NCI-H1105 treated with DMSO at 0.1 percent for 48 hours (cell line): ENCODE measurements around the gene CC2D2A.

ENCODE experiments used
- DNase-seq: peaks from one replicate; lab custom pipeline; 2025; lab: John Stamatoyannopoulos, UW

CC2D2A gene

DNA sequence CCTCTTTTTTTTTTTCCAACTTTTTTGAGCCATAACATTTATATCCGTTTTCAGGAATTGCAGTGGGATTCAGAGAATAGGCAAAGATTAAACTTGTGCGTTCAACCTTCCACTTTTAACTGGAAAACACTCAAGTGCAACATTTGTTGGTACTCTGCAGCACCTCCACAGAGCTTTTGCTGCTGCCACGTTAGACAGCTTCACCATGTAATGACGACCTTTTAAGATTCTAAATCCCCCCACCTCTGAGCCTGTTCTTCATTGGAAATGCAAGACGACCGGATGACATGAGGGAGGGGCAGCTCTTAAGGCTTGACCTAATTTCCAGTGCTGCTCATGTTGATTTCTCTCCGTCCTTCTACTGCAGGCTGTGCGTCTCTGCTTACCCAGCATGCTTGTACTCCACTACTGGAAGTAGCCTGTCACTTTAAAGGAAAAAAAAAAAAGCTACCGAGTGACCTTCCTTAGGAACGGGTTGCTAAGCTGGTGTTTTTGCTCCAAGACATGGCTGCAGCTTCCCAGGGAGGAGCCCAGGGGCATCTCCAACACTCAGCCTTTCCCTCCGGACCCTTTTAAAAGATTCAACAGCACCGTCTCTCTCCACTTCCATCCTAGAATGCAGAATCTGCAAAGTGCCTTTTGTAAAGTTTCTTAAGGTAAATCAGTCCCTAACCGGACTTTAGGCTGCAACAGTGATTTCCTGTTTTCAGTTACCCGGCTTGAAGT, at the start of gene CC2D2A:
Gene CC2D2A (plus strand): TSS at position 481 of the 726 bp plus-strand sequence. CDS start 6,051 bp downstream, outside the sequence.
- DNase-seq: no peak

DNA sequence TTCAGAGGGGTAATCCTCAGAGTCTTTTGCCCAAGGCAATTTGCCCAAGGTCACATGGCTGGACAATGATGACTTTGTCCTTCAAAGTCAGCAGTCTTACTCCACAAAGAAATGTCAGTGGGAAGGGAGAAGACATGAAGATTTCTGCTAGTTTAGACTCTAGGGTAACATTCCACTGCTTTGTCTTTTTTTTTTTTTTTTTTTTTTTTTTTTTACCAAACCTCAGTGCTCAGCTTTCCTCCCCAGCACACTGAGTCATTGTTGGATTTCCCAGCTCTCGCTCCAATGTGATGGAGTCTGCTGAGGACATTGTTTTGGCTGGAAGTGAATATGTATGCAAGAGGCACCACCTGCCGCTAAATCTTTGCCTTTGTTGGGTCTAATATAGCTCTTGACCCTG, 49.0 kb upstream of the CC2D2A start:
- no peak for DNase-seq

DNA sequence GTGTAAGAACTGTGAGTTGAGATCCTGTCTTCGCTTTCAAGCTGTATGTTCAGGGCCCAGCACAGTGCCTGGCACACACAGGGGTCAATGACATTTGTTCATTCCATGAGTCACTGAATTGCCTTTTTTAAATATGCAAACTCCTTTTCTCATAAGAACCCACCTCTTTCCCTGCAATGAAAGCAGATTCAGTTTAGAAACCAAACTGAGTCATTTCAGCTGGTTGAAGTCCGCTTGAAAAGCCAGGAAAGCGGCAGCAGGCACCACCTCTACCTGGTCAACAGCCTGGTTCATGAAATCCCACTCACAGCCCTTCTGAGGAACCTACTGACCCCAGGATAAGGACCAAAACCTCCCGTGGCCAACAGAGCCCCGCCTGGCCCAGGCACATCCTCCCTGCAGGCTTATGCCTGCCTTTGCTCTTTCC, 46.4 kb upstream of the CC2D2A start:
- no peak for DNase-seq

DNA sequence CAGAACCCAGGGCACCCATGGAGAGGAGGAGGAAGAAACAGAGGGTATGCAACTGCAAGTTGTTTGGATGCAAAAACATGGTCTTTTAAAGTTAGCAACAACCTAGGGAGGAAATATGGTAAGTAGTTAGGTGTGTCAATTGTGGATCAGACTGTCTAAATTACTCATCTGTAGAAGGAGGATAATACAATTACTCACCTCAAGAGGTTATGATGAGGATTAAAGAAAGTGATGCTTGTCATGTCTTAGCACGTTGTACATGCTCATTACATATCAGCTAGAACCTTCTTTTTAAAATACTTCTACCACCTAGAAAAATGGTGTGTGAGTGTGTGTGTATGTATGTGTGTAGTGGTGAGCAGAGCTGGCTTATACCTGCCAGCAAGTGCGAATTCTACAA, 44.2 kb upstream of the CC2D2A start:
- DNase-seq: no peak

DNA sequence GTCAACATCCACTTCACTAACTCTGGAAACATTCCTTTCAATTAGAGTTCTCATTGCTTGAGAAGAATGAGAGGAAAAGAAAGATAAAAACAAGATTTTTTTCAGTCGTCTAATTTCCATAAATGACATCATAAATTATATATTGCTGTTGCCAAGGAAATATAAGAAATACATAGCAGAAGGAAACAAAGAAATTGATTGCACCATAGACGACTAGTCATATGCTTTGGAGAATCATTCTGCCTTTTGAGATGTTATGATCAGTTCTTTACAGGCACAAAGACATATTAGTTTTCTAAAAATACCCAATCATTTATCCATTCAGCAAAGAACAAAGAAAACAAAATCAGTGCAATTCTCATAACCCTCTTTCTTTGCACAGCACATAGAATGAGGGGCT, 42.5 kb upstream of the CC2D2A start:
- no peak for DNase-seq

DNA sequence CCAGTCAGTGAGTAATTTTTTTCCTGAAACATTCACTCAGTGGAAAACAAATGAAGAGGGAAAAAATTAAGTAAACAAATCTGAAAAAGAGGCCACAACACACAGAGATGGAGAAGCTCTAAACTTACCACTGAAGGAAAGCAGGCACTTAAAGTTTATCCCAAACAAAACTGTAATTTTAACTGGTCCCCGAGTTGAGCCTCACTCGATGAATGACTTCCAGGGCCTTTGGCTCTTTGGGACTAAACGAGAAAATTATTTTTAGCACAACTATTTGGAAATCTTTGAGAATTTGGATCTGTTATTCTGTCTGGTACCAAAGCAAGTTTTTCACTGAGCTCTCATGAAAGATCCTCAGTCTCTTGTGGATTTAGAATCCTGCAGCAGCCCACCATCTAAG, 42.0 kb upstream of the CC2D2A start, which contains the start of gene C1QTNF7:
Gene C1QTNF7 (plus strand): TSS at position 333 of the 400 bp plus-strand sequence. CDS start 7,711 bp downstream, outside the sequence.
- no peak for DNase-seq

DNA sequence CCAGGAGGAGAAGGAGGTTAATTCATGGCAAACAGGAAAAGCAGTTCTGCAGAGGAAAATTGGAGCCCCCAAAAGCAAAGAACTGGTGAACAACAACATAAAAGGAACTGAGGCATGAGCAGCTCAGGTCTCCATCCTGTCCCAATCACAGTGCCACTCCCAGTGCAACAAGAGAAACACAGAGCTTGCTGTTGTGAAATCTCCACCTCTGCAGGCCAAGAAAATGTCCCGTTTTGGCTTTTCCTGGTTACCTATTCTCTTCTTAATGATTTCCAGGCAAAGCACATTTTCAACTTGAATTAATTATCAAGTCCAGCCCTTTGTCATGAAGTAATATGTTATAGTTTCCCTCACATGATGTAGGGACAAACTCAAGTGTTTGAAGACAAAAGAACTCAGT, 41.1 kb upstream of the CC2D2A start:
- no peak for DNase-seq

DNA sequence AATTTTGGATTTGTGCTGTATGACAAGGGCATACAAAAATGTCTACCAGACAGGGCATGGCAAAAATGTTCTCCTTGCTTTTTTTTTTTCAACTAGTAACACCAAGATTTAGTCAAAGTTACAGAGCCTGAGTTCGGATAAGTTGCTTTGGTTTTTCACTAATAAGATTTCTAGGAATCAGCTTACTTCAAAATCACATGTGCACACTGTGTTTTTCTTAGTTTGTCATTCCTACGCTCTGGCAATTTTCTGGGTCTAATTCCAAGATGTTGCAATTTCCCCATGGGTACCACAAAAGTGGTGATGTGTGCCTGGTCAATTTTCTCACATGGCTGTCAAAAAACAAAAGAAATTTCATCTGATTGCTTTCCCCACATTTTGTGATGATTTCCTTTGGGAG, 35.6 kb upstream of the CC2D2A start:
- DNase-seq: no peak

DNA sequence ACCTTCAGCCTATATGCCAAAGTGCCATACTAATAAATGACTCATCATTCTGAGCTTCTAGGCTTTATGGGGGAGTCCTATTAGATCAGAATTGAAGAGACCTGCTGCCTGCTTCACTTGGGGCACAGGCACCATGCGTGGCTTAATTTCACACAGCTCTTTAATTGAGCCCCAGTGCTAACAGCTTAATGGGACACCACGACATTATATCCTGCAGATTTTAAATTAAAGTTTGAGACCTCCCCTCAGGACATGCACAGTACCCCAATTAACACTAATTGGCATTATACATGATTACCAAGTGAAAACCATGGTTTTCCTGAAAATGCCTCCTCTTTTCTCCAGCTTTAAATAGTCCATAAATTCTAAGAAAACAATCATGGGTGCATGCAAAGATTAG, 35.0 kb upstream of the CC2D2A start:
- no peak for DNase-seq

DNA sequence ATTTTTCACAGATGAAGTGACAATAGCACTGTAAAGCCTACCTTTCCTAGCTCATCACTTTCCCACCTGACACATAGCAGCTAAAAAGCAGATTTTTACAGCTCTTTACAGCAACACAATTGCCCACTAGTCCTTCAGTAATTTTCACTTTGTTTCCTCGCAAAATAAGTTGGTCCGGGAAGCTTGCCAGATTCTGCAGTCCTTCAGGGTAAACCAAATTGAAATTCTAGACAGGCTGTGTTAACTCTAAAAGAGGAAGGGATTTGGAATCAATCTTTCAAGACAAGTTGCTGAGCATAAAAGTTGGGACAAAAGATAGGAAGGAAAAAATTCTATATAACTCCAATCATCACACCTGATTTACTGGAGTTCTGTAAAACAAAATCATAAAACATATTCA, 33.2 kb upstream of the CC2D2A start:
- DNase-seq: peak; percentile 64

DNA sequence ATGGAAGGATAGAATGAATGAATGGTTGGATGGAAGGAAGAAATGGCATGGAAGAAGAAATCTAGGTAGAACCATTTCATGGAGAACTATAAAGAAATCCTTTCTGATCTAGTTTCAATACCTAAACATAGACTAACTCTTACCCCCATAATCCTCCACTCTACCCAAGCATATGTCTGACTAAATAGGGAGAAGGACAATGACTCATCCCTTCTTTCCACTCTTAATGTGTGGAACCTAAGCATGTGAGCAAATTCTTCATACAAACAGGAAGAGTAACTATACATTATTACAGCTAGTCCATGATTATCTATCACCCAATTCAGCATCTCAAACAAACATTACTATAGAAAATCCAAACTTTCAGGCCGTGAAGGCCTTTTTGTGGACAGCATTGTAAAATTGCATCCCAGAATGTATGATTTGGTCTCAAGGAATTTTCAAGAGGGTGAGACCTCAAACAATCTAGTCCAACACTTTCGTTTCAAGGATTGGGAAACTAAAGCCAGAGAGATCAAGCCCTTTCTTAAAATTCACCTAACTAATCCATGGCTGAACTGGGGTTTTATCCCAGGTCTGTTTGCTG, 30.6 kb upstream of the CC2D2A start:
- no peak for DNase-seq

DNA sequence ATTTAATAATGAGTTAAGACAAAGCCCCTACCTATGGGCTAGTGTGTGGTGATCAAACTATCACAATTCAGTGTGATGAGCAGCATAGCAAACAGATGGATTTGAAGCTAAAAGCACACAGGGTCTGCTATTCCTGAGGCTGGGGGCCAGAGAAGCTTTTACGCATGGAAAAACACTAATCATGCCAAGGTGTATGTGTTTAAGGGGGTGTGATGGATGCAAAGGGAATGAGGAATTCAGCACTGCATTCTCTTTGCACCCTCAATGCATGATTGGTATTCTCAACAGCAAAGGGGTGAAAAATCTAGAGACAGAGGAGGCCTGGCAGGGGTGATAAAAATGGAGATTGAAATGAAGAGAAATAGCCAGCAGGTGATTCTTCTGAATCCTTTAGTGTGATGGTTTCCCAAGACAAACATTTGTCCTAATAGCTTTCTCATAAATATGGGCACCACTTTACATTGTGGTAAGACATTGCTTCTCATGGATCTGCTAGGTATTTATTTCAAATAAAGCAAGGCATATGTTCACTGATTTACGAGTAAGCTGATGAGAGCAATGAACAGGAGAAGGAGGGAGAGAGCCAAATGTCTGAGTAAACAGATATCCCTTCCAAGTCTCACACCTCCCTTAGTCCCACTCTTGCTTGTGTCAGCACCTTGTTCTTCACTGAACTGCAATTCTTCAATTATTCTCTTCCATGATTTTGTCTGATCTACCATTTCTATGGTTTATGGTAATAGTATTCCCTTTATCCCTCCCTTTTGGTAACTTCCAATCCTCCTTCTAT, 26.1 kb upstream of the CC2D2A start:
- no peak for DNase-seq

DNA sequence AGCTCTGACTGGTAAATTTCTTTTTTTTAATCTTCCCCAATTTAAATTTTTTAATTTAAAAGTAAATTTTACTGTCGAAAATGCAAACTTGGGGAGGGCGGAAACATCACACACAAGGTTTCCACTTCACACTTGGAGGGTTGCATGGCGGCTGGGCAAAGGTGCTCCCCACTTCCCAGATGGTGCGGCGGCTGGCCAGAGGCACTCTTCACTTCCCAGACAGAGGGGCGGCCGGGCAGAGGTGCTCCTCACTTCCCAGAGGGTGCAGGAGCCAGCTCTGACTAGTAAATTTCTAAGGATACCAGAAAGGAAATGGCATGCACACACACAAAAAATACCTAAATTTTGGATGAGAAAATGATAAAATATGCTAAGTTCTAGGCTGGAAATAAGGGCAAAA, 25.4 kb upstream of the CC2D2A start:
- no peak for DNase-seq

DNA sequence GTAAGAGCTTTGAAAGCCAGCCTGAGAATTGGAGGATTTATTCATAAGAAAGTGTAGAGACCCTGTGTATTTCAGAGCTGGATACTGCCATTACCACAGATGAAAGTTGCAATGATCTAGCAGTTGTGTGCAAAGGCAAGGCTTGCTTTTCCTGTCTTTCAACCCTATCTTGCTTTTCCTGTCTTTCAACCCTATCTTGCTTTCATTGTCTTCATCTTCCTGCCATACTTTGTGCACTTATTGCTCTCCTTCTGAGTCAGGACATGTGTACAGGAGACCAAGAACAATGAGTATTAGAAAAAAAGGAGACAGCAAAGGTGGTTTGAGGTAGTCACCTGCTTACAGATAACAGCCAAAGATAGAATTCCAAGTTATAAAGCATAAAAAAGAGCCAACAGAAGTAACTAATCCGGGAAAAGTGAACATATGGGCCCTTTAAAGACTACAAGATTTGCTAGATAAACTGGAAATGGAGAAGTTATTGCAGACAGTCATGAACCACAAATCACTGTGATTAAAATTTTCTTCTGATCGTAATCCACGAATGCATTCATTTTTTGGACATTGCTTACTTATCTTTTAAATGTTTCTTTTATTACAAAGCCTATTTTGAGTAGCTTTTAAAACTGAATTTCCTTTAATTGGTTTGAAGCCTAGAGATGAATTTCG, 24.7 kb upstream of the CC2D2A start:
- DNase-seq: no peak

DNA sequence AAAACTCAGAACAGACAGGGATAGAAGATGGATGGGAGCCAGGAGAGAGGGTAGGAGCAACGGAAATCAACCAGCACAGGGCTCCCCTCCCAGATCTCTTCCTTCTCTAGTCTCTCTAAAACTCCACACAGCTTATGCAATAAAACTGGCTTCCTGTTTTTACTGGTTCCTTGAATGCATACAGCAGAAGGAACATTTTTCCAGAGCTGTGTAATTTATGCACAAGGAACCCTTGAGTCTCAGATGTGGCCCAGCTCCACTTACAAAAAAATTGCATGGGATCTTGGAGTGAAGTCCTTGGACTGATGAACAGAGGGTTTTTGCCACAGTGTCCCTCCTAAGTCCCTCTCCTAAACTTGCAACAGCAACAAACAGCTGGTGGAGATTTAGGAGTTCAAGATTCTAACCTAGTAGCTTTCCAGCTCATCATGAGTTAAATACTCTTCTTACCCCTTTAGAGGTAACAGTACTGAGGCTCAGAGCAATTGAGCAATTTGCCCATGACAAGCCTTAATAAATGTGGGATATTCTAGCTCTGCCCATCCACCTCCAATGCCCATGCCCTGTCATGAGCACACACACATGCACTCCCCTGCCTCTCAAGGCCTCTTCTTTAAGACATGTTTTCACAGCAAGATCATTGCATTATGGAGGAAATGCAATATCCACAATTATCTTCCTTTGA, 18.4 kb upstream of the CC2D2A start:
- no peak for DNase-seq

DNA sequence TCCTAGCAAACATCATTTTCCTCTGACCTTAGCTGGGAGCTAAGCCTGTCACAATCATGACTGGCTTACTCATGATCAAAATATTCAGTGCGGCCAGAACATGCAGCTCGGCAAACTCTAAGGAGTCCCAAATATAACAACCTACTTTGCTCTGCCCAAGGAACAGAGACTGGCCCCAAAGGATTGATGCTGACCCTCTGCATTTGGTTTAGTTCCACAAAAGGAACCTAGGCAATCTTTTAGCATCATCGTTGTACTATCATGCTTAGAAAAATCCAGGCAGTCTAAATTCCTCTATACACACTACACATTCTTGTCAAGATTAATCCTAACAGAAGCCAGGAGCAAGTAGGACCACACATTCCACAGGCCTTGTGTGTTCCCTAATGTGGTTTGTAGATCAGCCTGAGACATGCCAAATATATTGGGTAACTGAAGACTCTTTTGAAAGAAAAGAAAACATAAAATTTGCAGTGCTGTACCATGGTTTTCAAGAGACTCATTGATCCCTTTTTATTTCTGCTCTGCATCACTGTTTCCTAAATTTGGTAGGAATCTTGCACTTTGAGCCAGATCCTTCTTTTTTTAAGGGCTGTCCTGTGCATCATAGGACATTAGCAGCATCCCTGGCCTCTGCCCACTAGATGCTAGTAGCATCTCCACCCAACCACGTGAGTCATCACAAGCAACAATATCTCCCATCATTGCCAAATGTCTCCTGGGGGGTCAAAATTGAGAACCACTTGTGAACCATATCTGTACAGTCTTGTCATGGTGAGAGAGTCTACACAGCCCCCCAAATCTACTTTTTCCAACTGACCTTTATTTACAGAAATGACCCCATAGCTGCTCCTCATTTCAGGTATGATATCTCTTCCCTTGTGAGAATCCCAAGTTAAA, 17.6 kb upstream of the CC2D2A start:
- DNase-seq: no peak

DNA sequence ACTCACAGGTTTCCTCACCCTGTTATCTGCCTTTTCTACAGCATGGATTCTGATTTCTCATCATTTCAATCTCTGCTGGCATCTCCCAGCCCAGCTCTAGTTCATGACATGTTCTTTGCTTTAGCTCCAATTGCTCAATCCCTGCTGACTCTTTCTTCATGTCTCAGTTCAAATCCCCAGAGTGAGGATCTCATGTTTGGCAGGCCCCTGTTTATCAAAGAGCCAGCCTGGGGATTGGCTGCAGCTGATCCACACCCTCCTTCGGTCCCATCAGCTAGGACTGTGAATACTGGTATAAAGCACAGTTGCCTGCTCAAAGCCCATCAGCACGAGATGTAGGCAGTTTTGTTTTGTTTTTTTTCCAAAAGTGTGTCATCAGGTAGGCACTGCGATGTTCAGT, 14.4 kb upstream of the CC2D2A start:
- no peak for DNase-seq

DNA sequence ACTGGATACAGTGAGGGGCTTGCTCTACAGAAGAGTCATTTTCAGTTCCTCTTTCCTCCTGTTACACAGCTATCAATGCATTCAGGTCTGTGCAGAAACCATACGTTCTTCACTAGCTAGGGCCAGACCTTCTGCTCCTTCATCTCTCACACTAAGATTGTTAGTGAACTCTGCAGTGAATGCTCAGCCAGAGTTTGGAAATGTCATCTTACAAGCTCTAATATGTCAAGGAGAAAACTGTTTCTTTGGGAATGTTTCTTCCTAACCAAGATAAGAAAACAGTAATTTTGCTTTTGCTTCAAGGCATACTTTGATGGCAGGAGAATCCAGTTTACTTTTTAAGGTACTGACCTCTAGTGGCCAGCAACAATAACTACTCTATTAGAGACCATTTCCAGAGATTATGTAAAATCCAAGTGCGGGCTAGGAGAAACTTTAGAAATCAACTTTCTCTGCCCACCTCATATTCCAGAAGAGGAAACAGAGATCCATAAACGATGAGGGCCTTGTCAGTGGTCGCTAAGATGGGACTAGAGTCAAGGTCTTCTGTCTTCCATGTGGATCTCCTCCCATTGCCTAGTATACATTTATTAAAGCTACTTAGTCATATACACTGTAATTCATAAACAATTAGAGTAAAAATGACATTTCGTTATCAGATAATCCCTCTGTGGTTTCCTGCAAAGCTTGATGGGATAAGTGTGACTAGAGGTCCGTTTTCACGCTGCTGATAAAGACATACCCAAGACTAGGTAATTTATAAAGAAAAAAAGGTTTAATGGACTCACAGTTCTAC, 12.1 kb upstream of the CC2D2A start:
- DNase-seq: peak; percentile 43

DNA sequence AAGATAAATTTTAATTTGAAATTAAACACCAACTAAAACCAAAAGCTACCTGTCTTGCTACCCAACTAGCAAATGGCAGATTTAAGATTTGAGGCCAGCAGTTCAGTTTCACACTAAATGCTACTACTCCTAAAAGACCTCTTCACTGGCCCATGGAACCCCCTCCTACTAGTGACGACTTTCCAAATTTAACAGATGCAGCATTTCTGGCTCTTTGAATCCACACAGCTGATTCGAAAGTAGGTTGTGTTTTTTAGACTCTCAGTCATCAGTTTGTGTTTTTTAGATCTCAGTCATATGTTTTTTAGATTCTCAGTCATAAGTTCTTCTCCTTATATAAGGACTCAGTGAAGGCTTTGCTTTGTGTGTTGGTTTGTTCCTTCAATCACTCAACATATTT, 11.1 kb upstream of the CC2D2A start:
- DNase-seq: no peak

DNA sequence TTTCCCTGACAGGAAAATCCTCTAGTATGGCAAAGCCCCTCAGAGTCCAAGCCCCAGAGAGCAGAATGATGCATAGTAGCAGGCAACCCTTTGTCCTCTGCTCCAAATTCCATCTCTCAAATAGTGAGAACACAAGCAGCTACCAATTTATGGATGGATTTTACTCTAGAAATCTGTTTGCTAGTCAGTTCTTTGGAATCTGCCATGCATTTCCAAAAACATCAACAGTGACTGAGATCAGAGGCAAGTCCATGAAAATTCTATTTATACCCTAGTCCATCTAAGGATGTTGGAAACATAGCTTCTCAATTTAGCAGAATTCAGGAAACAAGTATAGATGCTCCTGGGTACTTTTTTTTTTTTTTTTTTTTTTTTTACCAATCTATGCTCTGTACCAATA, 10.0 kb upstream of the CC2D2A start:
- DNase-seq: no peak
